HG02763 (cell line): ENCODE results near the gene SNTG2.

Experiments used
- ATAC-seq: cut with Tn5 transposase; IDR thresholded peaks from one replicate; pipeline ENCODE4 v1.9.1; 2021; ENCODE audit warnings: mild to moderate bottlenecking, moderate library complexity; ENCODE audit not compliant: unreplicated experiment

The SNTG2 gene

DNA sequence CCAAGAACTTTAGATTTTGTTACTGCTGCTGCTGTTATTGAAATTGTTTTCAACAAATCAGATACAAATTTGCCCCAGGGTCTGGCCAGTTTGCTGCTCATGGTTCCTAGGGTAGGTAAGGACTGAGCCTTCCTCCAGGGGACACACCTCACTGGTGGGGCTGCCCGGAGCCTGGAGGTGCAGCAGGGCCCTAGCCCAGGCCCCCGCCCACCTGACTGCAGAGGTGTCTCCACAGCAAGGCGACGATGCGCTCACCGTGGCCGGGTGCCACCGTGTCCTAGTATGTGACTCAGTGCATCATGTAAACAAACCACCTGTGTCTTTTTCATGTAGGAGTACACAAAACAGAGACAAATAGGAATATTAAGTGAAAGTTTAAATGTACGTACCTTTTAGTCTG, 309.1 kb downstream of the SNTG2 start:
- ATAC-seq = no peak

DNA sequence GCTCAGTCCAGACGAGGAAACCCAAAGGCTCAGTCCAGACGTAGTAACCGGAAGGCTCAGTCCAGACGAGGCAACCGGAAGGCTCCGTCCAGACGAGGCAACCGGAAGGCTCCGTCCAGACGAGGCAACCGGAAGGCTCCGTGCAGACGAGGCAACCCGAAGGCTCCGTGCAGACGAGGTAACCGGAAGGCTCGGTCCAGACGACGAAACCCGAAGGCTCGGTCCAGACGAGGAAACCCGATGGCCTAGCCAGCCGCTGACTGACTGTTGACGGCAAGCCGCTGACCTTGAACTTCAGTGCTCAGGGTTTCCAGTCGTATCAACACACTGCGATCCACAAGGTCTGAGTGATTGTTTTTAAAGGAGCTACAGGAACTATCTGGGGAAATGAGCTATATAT, 312.0 kb downstream of the SNTG2 start:
- no peak for ATAC-seq

DNA sequence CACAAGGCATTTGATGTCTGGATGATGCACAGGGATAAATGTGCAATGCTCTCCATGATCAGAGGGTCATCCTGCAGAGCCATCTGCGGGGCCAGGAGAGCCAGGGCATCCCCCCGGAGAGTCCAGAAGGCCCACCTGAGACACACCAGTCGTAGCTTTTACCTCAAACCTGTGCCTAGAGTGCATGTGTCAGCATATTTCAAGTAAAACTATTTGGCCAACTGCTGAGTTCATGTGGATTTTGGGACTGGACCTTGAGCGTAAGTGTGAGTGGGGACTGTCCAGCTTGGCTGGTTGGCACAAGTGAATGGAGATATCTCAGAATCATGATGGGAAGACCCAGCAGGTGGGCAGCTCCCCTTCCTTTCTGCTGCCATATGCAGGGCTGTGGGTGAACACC, 314.8 kb downstream of the SNTG2 start:
- no peak for ATAC-seq

DNA sequence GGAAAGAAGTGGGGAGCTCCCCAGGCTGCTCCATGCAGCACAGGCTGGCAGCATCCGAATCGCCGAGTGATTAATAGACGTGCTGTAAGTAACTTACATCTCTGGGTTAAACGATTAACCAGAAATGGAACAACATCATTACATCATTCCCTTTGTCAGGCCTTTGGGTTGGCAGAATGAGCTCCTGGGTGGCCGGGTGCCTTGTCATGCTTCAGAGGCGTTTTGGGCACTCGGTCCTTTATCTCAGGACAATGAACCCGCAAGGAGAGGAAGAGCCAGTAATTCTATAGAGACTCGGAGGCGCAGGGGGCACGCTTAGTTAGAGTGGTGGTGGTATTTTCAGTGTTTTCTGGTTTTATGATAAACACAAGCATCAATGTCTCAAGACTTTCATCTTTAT, 315.7 kb downstream of the SNTG2 start:
- no peak for ATAC-seq

DNA sequence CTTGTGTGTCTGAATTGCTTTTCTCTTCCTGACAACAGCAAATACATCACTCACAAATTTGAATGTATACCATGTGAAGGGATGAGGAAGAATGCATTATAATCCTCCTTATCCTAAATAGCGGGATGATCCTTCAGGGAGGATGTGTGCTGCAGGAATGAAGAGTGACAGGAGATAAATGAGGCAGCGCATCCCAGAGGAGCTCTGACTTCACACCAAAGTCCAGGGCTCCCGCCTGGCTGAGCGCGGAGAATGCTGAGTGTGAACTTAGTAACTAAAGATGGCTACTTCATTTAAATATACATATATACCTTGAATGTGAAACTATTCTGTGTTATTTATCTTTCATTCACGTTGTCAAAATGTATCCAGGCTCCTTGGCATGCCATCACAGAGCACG, 317.4 kb downstream of the SNTG2 start:
- ATAC-seq = no peak

DNA sequence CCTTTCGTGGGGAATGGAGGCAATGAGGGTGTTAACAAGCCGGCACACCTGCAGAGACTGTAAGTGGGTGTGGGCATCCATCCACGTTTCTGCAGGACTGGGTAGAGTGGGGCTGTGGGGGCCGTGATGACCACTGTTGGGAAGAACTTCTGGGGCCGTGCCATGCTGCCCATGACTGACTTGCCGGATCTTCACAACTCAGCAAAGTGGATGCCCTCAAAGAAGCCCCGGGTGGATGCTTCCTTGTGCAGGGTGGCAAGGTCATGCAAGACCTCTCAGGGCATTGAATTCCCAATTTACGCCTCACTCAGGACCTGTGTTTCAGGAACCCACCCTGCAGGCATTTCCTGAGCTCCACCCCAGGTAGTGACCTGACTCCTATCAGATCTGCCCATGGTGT, 319.2 kb downstream of the SNTG2 start:
- no peak for ATAC-seq

DNA sequence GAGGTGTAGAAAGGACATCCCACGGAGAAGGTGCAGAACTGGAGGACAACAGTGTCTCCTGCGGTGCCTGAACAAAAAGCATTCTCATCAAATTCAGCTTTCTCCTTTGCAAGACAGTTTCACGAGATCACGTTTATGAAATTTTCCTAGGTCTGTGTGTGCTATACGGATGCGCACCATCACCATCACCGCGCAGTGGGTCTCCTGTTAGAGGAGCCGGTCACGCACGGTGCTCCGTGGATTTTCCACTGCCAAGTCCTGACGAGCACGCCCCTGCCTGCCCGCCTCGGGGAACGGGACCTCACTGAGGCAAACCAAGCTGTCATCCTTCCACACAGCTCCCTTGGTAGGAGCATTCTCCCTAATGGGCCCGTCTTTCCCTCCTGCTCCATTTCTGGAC, 322.2 kb downstream of the SNTG2 start:
- no peak for ATAC-seq

DNA sequence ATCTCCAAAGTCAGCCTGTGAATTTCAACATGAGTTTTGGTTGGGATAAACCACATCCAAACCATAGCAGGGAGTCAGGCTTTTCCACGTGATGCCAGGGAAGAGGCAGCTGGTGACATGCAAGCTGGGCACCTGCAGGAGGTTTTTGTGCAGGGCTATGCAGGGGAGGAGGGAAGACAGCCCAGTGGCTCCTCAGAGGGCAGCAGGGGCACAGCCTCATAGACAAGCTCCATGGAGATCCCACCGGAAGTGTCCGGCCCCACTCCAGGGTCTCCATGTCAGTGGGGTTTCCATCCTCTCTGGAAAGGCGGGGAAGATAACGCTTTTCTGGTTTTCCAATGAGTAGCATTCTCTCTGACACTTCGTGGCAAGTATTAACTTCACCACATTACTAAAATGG, 327.0 kb downstream of the SNTG2 start:
- ATAC-seq = no peak

DNA sequence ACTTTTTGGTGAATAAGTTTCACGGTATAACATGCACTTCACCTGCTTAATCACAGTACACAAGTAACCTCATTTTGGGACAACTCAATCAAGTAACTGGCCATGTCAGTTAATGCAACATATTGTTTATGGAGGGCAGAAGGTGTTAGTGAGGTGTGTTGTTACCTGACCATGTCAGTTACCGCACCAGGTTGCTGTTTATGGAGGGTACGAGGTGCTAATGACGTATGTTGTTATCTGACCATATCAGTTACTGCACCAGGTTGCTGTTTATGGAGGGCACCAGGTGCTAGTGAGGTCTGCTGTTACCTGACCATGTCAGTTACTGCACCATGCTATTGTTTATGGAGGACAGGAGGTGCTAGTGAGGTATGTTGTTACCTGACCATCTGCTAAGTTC, 327.5 kb downstream of the SNTG2 start:
- no peak for ATAC-seq

DNA sequence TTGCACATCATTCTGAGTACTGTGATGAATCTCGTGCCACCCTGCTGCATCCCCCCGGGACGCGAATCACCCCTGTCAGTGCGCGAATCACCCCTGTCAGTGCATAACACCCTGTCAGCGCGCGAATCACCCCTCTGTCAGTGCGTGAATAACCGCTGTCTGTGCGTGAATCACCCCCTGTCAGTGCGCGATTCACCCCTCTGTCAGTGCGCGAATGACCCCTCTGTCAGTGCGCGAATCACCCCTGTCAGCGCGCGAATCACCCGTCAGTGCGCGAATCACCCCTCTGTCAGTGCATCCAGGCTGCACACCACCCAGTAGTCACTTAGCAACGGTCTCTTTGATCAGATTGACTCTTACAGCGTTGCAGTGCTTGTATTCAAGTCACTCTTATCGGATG, 328.2 kb downstream of the SNTG2 start:
- no peak for ATAC-seq

DNA sequence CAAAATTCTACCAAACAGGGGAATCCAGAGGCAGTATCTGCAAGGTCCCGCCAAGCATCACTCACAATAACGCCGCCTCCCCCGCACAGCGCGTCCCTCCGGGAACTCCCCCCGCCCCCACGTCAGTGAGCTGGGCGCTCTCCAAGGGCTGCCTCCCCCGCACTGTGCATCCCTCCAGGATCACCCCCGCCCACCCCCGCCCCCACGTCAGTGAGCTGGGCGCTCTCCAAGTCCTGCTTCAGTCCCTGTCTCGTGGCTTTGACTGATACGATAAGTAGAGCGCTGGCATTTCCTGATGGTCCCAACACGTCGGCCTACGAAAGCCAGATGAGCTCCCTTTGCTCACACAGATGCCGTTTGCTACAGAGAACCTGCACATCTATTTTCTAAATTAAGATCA, 331.9 kb downstream of the SNTG2 start:
- ATAC-seq = no peak

DNA sequence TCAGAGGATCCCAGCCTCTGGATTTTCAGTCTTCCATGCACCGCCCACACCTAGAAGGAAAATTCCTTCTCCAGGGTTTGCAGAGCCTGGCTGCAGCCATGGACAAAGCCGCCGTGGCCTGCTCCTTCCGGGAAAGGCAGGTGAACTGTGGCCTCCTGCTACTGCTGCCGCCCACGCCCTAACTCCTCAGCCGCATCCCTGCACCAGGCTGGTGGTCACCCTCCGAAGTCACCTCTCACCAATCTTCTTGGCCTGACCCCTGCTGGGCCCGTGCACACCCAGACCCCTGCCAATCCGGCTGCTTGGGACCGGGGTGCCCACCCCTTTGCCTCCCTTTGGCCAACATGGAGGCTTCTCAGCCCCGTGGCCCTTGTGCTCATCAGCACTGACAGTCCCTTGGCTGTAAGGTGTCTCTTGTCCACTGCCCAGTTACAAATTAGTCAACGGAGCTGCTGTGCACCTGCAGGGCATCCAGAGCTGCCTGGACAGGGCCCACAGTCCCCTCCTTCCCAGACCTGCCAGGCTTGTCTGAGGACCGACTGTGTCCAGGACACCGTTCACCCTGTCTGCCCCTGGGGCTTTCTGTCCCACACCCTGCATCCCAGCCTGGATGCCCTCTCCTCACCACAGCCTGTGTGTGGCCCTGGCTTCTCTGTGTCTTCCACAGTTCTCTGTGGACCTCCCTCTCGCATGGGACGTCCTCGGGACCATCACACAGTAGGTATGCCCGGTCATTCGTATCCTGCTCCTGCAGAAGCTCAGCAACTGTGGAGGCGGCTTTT, 332.6 kb downstream of the SNTG2 start:
- no peak for ATAC-seq

DNA sequence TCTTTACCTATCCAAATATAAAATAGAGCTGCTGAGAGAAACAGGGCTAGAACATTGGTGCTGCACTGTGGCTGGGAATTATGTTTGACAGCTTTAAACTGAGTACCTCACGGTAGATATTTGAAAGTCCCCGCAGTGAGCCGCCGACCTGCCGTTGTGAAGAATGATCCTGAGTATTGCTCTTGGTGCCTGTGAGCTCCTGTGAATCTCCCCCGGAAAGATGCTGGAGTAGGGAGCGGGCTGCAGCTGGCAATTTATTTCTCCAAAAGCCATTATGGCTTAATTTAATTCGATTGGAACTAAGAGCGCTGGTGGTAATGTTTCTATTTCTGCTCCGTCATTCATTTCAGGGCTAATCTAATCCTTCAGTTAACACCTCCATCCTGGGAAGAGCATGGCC, 333.2 kb downstream of the SNTG2 start:
- no peak for ATAC-seq

DNA sequence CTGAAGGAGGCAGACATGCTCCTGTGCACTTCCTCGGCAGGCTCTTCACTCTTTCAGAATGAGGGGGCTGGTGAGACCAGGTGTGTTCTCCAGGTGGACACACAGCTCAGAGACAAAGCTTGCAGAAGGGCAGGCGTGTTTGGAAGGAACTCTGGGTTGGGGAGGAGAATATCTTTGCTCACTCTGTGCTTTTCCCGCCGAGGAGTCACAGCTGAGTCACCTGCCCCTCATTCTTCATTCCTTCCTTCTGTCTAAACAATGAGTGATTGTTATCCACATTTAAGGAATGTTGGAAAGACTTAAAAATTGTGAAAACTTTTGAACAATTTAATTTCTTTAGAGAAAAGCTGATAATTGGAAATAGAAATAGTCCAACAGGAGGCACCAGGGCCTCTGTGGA, 336.3 kb downstream of the SNTG2 start:
- no peak for ATAC-seq

DNA sequence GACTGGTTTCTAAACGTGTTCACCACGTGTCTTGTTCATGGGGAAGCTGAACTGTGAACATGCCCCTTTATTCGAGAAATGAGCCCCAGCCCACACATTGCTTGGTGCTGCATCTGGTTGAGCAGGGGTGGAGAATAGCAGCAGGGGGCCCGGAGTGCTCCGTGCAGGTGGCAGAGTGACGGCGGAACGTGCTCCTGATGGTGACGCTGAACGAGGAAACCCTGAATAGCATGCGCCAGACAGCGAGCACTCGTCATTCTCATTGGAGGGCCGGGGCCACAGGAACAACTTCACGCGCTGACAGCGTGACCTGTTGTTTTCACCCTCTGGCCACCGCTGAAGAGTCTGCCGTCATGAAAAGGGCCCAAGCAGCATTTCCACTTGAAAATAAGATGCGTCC, 336.8 kb downstream of the SNTG2 start:
- no peak for ATAC-seq

DNA sequence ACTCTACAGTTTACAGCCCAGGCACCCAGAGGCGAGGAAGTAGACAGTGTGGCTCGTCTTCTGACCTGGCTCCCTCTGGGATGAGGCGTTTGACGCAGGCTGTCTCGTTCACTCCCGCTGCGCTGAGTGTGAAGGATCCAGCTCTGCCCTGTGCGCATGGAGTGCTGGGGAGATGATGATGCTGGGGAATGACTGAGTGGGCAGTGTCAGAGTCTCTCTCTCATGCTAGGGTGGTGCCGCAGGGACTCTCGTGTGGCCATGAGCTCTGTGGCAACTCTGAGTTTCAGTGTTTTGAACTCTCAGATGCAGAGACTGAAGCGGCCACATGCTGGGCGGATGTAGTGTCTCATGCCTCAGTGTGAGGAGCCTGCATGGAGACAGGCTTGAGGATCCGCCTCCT, 344.3 kb downstream of the SNTG2 start:
- ATAC-seq = no peak

DNA sequence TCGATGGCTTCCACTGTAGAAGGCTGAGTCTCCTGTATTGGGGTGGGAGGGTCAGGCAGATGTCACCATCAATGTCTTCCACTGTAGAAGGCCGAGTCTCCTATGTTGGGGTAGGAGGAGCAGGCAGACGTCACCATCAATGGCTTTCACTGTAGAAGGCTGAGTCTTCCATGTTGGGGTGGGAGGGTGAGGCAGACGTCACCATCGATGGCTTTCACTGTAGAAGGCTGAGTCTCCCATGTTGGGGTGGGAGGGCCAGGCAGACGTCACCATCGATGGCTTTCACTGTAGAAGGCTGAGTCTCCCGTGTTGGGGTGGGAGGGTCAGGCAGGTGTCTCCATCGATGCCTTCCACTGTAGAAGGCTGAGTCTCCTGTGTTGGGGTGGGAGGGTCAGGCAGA, 345.1 kb downstream of the SNTG2 start:
- no peak for ATAC-seq

DNA sequence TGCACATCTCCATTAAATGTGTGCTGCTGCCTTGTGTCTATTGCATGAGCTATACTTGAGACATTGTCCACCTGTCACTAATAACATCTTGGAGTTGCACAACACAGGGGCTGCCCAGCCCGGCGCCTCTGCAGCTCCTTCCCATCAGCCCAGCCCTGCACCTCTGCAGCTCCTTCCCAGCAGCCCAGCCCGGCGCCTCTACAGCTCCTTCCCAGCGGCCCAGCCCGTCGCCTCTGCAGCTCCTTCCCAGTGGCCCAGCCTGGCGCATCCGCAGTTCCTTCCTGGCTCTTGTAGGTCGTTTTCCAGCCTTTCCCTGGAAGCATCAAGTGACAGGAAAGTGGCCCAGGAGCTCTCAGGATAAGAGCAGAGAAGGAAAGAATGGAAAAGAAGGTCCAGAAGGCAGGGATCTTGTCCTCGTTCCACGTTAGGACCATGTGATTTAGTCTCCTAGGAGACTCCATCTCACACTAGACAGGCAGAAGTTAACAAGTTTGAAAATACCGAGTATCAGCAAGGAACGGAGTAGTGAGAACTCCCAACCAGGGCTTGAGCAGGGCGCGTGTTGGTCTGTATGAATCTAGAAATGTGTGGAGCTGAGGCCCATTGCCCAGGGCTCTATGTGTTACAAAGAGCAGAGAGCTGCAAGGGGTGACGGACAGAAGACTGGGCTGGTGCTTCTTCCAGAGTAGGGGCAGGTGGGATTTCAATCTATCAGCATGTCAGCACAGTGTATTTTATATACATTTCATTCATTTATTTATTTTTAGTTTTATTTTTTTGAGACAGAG, 346.9 kb downstream of the SNTG2 start:
- ATAC-seq = no peak

DNA sequence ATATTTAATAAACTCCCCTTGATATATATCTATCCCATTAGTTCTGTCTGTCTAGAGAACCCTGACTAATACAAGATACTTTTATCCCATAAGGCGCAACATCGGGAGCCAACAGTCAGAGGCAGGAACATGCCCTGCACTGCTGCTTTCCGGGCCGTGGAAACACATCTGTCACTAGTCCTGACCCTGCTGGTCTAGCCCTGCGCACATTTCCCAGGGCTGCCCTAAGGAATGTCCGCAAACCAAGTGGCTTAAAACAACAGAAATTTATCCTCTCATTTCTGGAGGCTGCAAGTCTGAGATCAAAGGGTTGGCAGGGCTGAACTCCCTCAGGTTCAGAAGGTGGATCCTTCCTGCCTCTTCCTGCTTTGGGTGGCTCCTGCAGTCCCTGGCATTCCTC, 348.4 kb downstream of the SNTG2 start:
- no peak for ATAC-seq

DNA sequence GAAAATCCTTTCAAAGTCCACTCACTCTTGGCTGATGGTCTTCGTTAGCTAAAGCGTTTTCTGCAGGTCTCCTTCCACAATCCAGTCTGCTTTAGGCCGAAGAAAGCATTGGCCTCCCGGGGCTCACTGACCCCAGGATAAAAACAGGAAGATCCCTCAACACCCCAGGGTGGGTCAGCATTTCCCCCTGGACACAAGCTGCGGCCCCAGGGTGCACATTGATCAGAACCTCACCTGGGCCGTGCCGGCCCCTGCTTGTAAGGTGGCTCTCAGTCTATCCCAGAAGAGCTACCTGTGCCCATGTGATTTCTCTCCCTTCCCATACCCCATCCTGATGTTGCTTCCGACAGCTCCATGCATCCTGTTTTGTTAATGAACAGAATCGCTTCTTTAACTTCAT, 349.6 kb downstream of the SNTG2 start:
- no peak for ATAC-seq

DNA sequence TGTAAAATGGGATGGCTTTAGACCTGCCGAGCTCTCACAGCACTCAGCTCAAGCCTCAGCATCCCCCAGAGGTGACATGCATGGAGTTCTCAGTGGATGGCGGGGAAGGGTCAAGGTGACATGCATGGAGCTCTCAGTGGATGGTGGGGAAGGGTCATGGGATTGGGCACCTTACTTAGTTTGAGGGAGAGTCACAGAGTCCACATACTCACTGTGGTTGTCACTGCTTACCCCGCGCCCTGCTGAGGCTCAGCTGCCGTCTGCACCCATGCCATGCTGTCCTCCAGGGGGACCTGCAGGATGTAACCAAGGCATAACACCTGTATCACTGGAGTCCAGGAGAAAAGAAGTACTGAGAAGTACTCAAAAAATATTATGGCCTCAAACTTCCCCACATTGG, 350.4 kb downstream of the SNTG2 start:
- no peak for ATAC-seq

DNA sequence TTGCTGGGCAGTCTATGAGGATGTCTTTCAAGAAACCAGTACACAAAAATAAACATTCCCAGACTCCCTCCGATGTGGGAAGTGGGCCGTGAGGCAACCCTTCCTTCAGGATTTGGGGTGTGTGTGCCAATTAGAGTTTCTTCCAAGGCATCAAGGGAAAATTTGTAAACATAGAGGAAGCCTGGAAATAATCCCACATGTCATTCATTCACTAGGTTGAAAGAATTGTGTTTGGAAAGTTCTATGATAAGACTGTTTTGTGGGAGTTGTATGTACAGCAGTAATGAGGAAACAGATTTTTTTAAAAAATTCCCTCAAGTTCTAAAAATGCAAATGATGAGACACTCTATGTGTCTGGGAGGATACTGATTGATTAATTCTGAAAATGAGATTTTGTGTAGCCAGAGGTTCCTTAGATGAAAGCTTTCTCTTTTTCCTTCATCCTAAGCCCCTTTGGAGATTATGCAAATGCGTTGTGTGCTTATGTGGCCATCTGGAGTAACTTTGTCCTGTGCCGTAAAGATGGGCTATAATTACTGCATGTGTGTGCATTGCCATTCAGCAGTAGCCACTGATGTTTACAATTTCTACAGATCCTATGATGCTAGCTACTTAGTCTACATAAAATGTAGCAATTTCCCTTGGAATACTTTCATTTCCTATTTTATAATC, 354.8 kb downstream of the SNTG2 start:
- ATAC-seq = no peak
